T-helper 9 cell (primary cell): ENCODE data around the gene VPS25.
"Not testable (repeated sequence)": the region's sequence is repeated elsewhere in the genome, so short reads cannot be mapped to it uniquely, and the experiment has no call there.

Source experiments
- DNase-seq: peaks from one replicate; pipeline ENCODE4 v3.0.0-alpha.2; 2020

Gene VPS25

GRCh38 chr17:42769964-42770363, 3.3 kb upstream of the VPS25 start:
- not testable (repeated sequence) for DNase-seq

GRCh38 chr17:42772945-42773289, 332 bp upstream of the VPS25 start:
- no peak for DNase-seq

- no peak for DNase-seq
Observed at GRCh38 chr17:42774066-42774745, 957 bp downstream of the VPS25 start.

- no peak for DNase-seq
Observed at GRCh38 chr17:42775534-42776098, 2.4 kb downstream of the VPS25 start.

- no peak for DNase-seq
Observed at GRCh38 chr17:42778570-42778969, 5.3 kb downstream of the VPS25 start.

- DNase-seq: no peak
Observed at GRCh38 chr17:42779304-42779935, 6.2 kb downstream of the VPS25 start.

- DNase-seq: no peak
Observed at GRCh38 chr17:42779936-42780850, 6.9 kb downstream of the VPS25 start, which contains the start of gene WNK4. Gene WNK4 (plus strand): TSS chr17:42780610. CDS start chr17:42780699, 89 bp downstream.

GRCh38 chr17:42780851-42781638, 7.8 kb downstream of the VPS25 start:
- no peak for DNase-seq

GRCh38 chr17:42781639-42782165, 8.5 kb downstream of the VPS25 start:
- no peak for DNase-seq

GRCh38 chr17:42782166-42783061, 9.2 kb downstream of the VPS25 start:
- no peak for DNase-seq

GRCh38 chr17:42783062-42783790, 10.0 kb downstream of the VPS25 start:
- no peak for DNase-seq

GRCh38 chr17:42783791-42784138, 10.5 kb downstream of the VPS25 start:
- DNase-seq: no peak

- DNase-seq: no peak
Observed at GRCh38 chr17:42784409-42784808, 11.2 kb downstream of the VPS25 start.

- no peak for DNase-seq
Observed at GRCh38 chr17:42784811-42785592, 11.8 kb downstream of the VPS25 start.

GRCh38 chr17:42787266-42787665, 14.0 kb downstream of the VPS25 start:
- DNase-seq: no peak

- no peak for DNase-seq
Observed at GRCh38 chr17:42791948-42792347, 18.7 kb downstream of the VPS25 start.

- no peak for DNase-seq
Observed at GRCh38 chr17:42792545-42792944, 19.3 kb downstream of the VPS25 start.

GRCh38 chr17:42795061-42795460, 21.8 kb downstream of the VPS25 start:
- DNase-seq: no peak

GRCh38 chr17:42795465-42795864, 22.2 kb downstream of the VPS25 start:
- DNase-seq: no peak
